GM21717 (cell line): ENCODE measurements around the gene AMPD3.

Experiments
- ATAC-seq: cut with Tn5 transposase; IDR thresholded peaks from one replicate; pipeline ENCODE4 v1.9.1; 2021; ENCODE audit warnings: mild to moderate bottlenecking, moderate library complexity; ENCODE audit not compliant: unreplicated experiment

Gene AMPD3

GRCh38 chr11:10454878-10455631, at the start of gene AMPD3:
Gene AMPD3, plus strand, starts transcription at chr11:10455264. Its CDS starts 6,256 bp downstream, at chr11:10461520.
- no peak for ATAC-seq

DNA sequence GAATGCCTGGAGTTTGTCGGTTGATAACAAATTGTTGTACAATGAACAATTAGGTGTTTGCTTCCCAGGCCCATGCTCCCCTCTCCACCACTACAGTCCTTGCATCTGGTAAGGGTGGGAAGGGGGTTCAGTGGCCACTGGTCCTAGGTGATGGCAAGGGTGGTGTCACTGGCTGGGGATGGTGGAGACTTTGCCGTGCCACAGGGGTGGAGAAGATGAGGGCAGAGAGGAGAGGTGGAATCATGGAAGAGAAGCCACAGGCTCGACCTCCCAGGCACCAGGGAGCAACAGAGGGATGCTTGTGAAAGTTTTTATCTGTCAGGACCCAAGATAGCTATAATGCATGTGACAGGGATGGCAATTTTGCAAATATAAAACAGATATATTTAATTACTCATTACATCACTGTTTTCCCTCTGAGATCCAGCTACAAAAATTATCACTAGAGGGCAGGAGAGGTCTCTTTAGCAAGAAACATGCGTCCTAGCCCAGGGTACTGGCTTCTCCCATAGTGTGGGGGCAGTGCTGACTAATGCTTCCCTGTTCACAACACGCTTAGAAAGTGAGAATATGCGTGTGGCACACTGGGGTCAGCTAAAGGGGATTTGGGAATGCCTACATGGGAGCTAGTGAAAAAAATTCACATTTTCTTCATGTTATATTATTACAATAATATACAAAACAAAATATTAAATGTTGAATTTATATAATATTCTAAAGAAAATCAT, 49.0 kb upstream of the AMPD3 start:
- no peak for ATAC-seq

DNA sequence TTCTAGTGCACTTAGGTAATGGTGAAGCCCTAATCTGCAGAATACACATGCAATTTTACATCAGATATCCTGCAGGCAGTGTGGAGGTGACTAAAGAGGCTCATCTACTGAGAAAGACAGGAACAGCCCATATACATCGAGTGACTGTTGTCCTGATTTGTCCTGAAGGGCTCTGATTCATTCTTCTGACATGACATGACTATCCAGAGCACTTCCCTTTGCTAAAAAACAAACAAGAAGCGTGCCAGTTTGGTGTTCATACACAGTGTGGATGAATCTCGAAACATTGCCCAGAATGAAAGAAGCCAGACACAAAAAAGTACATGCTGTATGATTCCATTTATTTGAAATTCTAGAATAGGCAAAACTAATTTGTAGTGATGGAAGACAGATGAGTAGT, 48.0 kb upstream of the AMPD3 start:
- ATAC-seq: no peak

- ATAC-seq: no peak
Measured at GRCh38 chr11:10407749-10408685, 47.0 kb upstream of the AMPD3 start.

DNA sequence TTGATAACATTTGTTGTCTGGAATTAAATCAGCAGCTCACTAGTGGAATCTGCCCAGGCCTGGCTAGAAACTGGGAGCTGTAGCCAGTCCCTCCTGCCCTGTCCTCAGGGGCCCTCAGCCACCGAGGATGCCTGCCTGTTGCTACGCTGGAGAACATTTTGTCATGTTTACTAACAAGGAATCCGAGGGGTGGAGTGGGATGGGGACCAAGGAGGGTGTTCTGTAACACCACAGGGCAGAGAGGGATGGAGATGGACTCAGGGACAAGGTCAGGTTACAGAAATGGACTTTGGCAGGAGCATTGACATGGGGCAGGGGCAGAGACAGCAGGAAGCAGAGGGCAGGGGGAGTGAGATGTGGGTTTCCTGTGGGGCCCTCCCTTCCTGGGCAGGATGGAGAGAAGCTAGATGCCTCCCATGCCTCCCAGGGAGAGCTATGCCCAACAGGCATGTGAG, 45.8 kb upstream of the AMPD3 start:
- ATAC-seq: no peak

- no peak for ATAC-seq
Measured at GRCh38 chr11:10410106-10410843, 44.8 kb upstream of the AMPD3 start.

GRCh38 chr11:10410844-10411200, 44.2 kb upstream of the AMPD3 start:
- no peak for ATAC-seq

DNA sequence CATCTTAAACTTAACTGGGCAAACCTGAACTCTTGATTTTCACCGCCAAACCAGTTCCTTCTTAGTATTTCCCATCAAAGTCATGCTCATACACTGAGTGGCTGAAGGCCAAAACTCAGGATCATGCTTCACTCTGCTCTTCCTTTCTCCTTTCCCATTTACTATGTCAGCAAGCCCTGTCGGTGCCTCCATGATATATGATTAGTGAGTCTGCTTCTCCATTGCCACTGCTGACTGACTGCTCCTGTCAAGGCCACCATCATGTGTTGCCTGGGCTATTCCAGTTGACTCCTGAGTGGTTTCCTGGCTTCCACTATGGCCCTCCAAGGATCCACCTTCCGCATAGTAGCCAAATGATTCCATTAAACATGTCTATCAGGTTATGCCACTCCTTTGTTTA, 42.8 kb upstream of the AMPD3 start:
- ATAC-seq: no peak

DNA sequence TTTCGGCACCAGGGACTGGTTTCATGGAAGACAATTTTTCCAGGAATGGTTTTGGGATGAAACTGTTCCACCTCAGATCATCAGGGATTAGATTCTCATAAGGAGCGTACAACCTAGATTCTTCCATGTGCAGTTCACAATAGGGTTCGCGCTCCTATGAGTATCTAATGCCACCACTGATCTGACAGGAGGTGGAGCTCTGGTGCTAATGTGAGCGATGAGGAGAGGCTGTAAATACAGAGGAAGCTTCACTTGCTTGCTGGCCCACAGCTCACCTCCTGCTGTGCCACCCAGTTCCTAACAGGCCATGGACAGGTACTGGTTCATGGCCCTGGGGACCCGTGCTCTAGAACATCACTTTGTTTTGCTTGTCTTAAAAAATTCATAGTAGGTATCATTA, 41.8 kb upstream of the AMPD3 start:
- no peak for ATAC-seq

- no peak for ATAC-seq
Measured at GRCh38 chr11:10414181-10414580, 40.9 kb upstream of the AMPD3 start.

DNA sequence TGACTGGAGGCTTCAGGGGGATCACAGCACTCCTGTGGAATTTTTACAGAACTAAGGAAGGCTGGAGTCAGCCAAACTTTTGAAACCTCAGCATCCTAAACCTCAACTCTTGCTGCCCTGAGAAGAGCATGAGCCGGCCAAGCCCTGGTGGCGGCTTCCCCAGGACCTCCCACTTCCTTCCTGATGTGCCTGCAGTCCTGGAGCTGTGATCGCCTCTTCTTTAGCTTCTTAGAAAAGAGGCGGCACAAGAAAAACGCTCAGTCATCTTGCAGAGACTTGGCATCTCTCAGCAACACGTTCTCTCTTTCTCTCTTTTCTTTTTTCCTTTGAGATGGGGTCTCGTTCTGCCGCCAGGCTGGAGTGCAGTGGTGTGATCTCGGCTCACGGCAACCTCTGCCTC, 40.4 kb upstream of the AMPD3 start:
- ATAC-seq: no peak

- no peak for ATAC-seq
Measured at GRCh38 chr11:10415817-10416392, 39.2 kb upstream of the AMPD3 start.

- ATAC-seq: no peak
Measured at GRCh38 chr11:10418259-10418949, 36.7 kb upstream of the AMPD3 start.

- ATAC-seq: no peak
Measured at GRCh38 chr11:10418950-10419310, 36.1 kb upstream of the AMPD3 start.

GRCh38 chr11:10426475-10426874, 28.6 kb upstream of the AMPD3 start:
- no peak for ATAC-seq

GRCh38 chr11:10428453-10428852, 26.6 kb upstream of the AMPD3 start:
- no peak for ATAC-seq

- ATAC-seq: no peak
Measured at GRCh38 chr11:10429526-10429925, 25.5 kb upstream of the AMPD3 start.

DNA sequence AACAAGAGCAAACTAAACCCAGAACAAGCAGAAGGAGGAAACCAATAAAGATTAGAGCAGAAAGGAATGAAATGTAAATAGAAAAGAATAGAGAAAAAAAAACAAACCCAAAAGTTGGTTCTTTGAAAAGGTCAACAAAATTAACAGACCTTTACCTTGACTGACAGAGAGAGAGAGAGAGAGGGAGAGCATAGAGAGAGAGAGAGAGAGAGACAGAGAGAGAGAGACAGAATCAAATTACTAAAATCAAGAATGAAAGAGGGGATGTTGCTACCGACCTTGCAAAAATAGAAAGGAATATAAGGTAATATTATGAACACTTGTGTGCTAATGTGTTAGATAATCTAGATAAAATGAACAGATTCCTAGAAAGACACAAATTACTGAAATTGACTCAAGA, 22.6 kb upstream of the AMPD3 start:
- ATAC-seq: no peak

GRCh38 chr11:10432971-10433370, 22.1 kb upstream of the AMPD3 start:
- no peak for ATAC-seq

- no peak for ATAC-seq
Measured at GRCh38 chr11:10436224-10436623, 18.8 kb upstream of the AMPD3 start.
